Measurements from ENCODE around the gene FIGLA.

Gene FIGLA

DNA sequence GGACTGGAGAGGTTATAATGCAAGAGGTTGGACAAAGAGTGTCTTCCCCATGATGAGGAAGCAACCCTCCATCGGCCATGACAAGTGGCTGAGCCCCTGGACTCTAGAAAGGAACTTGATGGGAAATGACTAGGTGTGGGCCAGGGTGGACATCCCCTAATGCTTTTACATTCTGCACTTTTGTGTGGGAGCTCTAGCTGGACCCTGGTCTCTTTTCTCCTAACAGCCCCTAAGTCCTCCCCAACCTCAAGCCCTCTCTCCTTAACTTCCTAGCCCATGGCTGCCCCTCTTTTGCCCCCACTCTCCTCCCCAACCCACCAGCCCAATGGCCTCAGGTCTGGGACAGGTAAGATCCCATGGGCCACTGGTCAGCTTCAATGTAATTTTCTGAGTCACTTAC, 42.8 kb upstream of the FIGLA start:
- no peak overlapping the region for H3K27ac ChIP-seq
- no peak for DNase-seq
- H3K36me3 ChIP-seq (replicated peaks) = no peaks in the 10 kb centered on the region
- in situ Hi-C loops (cut with HindIII; ENCODE audit: low pct_ligation_motif_present, low sequenced_read_pairs) = no loop called here
- H3K4me3 ChIP-seq (ENCODE audit: low read depth, low read length) = no peak overlapping the region
- H3K27me3 ChIP-seq (replicated peaks) = no peaks in the 10 kb centered on the region
- no peak for TF ChIP-seq CTCF (IDR thresholded peaks at IDR 0.05; ENCODE audit: low read depth, low read length, missing control alignments)

DNA sequence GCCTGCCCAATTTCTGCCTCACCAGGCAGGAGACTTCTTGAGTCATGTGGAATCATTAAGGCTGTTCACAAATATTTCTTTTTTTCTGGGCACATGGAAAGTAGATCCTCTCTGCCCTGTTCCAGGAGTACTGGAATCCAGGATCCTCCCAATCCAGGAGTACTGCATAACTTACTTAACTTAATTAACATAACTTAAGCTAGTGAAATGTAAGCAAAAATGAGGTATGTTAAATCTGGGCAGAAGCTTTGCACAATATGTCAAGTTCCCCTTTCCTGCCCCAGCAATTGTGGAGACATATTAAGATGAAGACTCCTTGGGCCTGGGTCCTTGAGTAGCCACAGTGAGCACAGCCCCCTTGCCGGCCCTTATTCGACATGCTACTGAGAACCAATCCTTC, 41.9 kb upstream of the FIGLA start:
- no peak overlapping the region for H3K4me3 ChIP-seq (ENCODE audit: low read depth, low read length)
- H3K27me3 ChIP-seq (replicated peaks) = no peaks in the 10 kb centered on the region
- no peak for TF ChIP-seq CTCF (IDR thresholded peaks at IDR 0.05; ENCODE audit: low read depth, low read length, missing control alignments)
- no peak for DNase-seq
- in situ Hi-C loops (cut with HindIII; ENCODE audit: low pct_ligation_motif_present, low sequenced_read_pairs) = no loop called here
- H3K36me3 ChIP-seq (replicated peaks) = no peaks in the 10 kb centered on the region
- H3K27ac ChIP-seq = no peak overlapping the region

- Histone ChIP-seq H3K27ac (no peak overlapping the region), H3K4me3 (ENCODE audit: low read depth, low read length) (no peak overlapping the region), H3K27me3 (replicated peaks) (no peaks in the 10 kb centered on the region), H3K36me3 (replicated peaks) (no peaks in the 10 kb centered on the region)
- TF ChIP-seq CTCF (IDR thresholded peaks at IDR 0.05; ENCODE audit: low read depth, low read length, missing control alignments) = no peak
- DNase-seq = no peak
- in situ Hi-C loops (cut with HindIII; ENCODE audit: low pct_ligation_motif_present, low sequenced_read_pairs) = no loop called here
These were observed 41.4 kb upstream of the FIGLA start for GRCh38 chr2:70831861-70832260.

DNA sequence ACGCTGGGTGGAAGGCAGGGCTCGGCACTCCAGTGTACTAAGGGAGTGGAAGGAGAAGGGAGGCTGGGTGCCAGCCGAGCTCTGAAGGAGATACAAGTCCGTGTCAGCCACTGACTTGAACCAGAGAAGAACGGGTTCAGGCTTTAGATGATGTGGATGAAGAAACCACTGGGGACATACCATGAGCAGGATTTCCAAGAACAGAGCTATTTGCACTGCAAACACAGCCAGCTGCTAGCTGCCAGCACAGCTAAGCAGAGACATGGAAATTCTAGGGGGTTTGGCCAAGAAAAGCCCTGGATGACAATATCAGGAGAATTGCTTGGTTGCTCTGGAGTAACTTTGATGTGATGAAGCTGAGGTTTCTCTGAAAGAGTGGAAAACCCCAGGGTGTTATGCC, 39.9 kb upstream of the FIGLA start:
- in situ Hi-C loops (cut with HindIII; ENCODE audit: low pct_ligation_motif_present, low sequenced_read_pairs) = no loop called here

DNA sequence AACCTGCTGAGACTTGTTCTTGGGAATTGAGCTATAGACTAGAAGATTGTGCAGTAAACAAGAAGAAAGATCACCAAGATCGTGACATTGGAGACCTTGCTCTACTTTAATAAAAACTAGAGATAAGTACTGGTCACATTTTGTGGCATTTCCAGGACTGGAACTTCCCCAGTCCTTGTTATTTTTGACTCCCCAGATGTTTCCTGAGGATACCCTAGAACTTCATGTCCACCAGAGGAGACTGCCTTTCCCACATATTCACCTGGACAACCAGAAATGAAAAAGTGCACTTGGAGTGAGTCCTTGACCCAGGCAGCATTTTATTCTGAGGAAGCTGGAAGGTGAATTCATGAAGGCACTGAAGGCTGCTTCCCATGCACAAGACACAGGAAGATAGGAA, 39.5 kb upstream of the FIGLA start:
- H3K27me3 ChIP-seq (replicated peaks) = no peaks in the 10 kb centered on the region
- H3K36me3 ChIP-seq (replicated peaks) = no peaks in the 10 kb centered on the region
- DNase-seq = no peak
- H3K27ac ChIP-seq = no peak overlapping the region
- in situ Hi-C loops (cut with HindIII; ENCODE audit: low pct_ligation_motif_present, low sequenced_read_pairs) = no loop called here
- H3K4me3 ChIP-seq (ENCODE audit: low read depth, low read length) = no peak overlapping the region
- TF ChIP-seq CTCF (IDR thresholded peaks at IDR 0.05; ENCODE audit: low read depth, low read length, missing control alignments) = no peak

More for the DNA sequence above, 39.9 kb upstream of the FIGLA start:
- H3K27me3 ChIP-seq (replicated peaks) = no peaks in the 10 kb centered on the region
- H3K27ac ChIP-seq = no peak overlapping the region
- no peak for DNase-seq
- TF ChIP-seq CTCF (IDR thresholded peaks at IDR 0.05; ENCODE audit: low read depth, low read length, missing control alignments) = no peak
- H3K4me3 ChIP-seq (ENCODE audit: low read depth, low read length) = no peak overlapping the region
- no peaks in the 10 kb centered on the region for H3K36me3 ChIP-seq (replicated peaks)

All from brain microvascular endothelial cell (primary cell).